RPMI7951 (cell line): Measurements from ENCODE around the gene HS3ST3A1. TPM values are rescaled to one million over a fixed set of nuclear protein-coding genes. Genes with fewer than 3 reads are reported as not detected.

Experiments used
- DNase-seq: peaks from one replicate; pipeline ENCODE4 v3.0.0-alpha.2; 2012; ENCODE audit warnings: low read depth
- total RNA-seq: library from RNA; depleted of rRNA; stranded (reverse); fragments of >200 nt; shearing (Covaris generic); gene quantifications from 2 replicates; pipeline ENCODE4 v1.2.3, GENCODE V29; 2014

The HS3ST3A1 gene
- total RNA-seq, 1 experiment from 2014 or later: 14.7 TPM

- no peak for DNase-seq
Observed at GRCh38 chr17:13598353-13599167, 3.2 kb downstream of the HS3ST3A1 start.

GRCh38 chr17:13597723-13598347 lies 3.9 kb downstream of the HS3ST3A1 start:
- DNase-seq: peak; percentile 64

GRCh38 chr17:13596241-13596923 lies 5.3 kb downstream of the HS3ST3A1 start:
- no peak for DNase-seq

- no peak for DNase-seq
Observed at GRCh38 chr17:13595599-13595899, 6.2 kb downstream of the HS3ST3A1 start.

GRCh38 chr17:13594762-13595598 lies 6.7 kb downstream of the HS3ST3A1 start:
- DNase-seq: peak; percentile 69

- DNase-seq: peak; percentile 35
Observed at GRCh38 chr17:13594310-13594709, 7.4 kb downstream of the HS3ST3A1 start.

GRCh38 chr17:13593757-13594156 lies 8.0 kb downstream of the HS3ST3A1 start:
- DNase-seq: peak; percentile 79

GRCh38 chr17:13593021-13593751 lies 8.5 kb downstream of the HS3ST3A1 start:
- DNase-seq: no peak

- DNase-seq: no peak
Observed at GRCh38 chr17:13592427-13592826, 9.3 kb downstream of the HS3ST3A1 start.

- DNase-seq: no peak
Observed at GRCh38 chr17:13590441-13590840, 11.3 kb downstream of the HS3ST3A1 start.

- DNase-seq: no peak
Observed at GRCh38 chr17:13589658-13590057, 12.1 kb downstream of the HS3ST3A1 start.

GRCh38 chr17:13587487-13588338 lies 14.0 kb downstream of the HS3ST3A1 start:
- DNase-seq: no peak

GRCh38 chr17:13584701-13585080 lies 17.0 kb downstream of the HS3ST3A1 start:
- DNase-seq: peak; percentile 73

- no peak for DNase-seq
Observed at GRCh38 chr17:13583996-13584700, 17.6 kb downstream of the HS3ST3A1 start.

- peak; percentile 25 for DNase-seq
Observed at GRCh38 chr17:13582776-13583547, 18.8 kb downstream of the HS3ST3A1 start.

GRCh38 chr17:13581925-13582324 lies 19.8 kb downstream of the HS3ST3A1 start:
- DNase-seq: peak; percentile 42

- no peak for DNase-seq
Observed at GRCh38 chr17:13580790-13581189, 20.9 kb downstream of the HS3ST3A1 start.

GRCh38 chr17:13576661-13577526 lies 24.8 kb downstream of the HS3ST3A1 start:
- DNase-seq: no peak
